ENCODE data around the gene CCDC38.
A peak's percentile ranks its signal among the peaks of the same experiment; 100 is the strongest.

CCDC38 gene

DNA sequence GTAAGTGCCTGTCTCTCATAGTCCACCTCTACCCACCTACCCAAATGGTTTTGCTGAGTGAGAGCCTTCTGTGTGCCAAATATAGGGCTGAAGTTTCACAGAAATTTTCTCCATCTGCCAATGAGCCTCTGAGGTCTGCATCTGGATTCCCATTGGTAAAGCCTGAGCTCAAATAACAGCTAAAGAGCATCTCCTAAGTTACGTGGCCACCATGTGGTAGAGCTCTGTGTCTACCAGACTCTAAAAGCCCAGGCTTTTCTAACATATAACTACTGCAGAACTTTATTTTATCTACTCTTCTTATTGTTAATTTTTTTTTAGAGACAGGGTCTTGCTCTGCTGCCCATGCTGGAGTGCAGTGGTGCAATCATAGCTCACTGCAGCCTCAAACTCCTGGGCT, 16.7 kb upstream of the CCDC38 start:
- peak; percentile 30 for DNase-seq

DNA sequence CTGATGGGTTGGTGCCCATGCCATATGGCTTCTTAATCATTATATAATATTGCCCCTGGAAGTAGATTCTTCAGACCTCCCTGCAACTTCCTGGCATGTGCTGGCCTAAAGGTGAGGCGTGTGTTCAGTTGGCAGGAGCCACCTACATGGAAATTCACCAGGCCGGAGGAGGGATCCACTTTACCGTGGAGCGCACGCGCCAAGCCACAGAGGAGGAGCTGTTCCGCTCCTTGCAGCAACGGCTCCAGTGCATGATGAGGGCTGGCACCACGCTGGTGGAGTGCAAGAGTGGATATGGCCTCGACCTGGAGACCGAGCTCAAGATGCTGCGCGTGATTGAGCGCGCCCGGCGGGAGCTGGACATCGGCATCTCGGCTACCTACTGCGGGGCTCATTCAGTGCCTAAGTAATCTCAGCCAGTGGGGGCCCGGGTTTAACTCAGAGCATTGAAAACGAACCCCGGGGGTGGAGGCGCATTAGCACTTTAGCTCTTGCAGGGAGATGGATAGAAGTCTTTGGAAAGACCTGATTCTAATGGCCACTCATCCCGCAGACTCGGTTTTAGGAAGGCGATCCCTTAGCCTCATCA, 14.2 kb upstream of the CCDC38 start:
- no peak for DNase-seq

DNA sequence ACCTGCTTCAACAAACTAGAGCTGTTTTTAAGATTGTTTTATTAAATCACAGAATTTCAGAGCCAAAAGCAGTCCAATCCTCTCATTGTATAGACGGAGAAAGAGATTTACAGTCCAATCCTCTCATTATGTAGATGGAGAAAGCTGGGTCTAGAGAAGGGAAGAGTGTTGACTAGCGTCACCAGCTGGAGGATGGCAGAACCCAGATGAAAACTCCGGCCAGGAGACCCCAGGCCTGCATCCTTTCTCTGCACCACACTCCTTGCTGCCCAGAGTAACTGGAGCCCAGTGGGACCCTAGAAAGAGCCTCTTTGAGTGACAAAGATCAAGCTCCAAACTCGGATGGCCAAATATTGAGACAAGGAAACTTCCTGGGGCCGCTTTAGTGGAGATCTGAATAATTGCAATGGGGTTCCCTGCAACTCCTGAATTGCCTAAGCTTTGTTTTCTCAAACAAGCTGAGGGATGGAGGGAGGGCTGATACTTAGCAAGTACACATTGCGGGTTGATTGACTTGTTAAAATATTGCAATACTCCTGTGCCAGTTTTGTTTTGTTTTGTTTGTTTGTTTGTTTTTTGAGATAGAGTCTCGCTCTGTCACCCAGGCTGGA, 13.2 kb upstream of the CCDC38 start:
- DNase-seq = no peak

DNA sequence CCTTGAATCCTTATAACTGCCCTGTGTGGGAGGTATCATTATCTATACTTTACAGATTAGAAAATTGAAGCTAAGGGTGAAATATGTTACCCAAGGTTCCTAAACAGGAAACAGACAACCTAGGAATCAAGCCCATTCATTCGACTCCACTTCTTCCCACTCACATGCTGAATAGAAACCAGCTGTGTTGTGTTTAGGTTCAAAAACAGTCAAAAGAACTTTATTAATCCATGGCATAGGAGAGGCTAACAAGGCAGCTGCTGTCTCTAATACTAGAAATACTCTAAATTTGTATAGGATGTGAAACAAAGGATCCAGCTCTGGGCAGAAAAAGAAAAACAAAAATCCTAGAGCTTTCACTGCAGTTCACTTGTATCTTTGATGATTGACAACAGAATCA, 10.6 kb upstream of the CCDC38 start:
- DNase-seq = no peak

DNA sequence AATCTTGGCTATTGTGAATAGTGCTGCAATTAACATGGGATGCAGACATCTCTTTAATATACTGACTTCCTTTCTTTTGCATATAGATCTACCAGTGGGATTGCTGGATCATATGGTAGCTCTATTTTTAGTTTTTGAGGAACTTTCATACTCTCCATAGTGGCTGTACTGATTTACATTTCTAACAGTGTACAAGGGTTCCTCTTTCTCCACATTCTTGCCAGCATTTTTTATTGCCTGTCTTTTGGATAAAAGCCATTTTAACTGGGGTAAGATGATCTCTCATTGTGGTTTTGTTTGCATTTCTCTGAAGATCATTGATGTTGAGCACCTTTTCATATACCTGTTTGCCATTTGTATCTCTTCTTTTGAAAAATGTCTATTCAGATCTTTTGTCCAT, 9.1 kb upstream of the CCDC38 start:
- DNase-seq = no peak

DNA sequence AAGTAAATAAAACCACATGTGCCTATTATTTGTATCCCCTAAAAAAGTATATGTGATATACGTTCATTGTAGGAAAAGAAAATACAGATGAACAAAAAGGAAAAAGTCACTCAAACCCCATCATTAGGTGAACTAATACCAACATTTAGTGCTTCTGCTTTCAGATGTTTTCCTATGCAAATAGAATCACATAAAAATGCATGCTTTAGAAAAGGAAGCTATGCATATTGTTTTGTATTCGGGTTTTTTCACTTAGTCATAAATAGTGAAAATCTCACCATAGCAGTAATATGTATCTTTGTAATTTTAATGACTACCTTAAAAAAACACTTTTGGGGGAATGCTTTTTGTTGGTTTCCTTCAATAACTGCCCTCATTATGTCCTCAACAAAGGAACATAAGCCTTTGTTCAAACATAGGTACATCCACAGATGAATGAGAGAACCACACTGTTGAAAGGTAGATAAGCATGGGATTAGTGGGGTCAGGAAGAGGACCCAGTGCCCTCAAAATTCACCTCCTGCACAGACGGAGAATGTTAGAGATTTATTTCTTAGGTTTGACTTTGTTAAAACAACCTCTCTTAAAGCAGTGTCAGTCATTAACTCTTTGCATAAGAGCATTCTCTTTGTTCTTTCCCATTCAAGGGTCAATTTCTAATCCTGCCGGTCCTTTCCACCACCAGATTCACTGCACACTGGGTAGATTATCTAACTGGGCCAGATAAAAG, 7.2 kb upstream of the CCDC38 start:
- no peak for DNase-seq

DNA sequence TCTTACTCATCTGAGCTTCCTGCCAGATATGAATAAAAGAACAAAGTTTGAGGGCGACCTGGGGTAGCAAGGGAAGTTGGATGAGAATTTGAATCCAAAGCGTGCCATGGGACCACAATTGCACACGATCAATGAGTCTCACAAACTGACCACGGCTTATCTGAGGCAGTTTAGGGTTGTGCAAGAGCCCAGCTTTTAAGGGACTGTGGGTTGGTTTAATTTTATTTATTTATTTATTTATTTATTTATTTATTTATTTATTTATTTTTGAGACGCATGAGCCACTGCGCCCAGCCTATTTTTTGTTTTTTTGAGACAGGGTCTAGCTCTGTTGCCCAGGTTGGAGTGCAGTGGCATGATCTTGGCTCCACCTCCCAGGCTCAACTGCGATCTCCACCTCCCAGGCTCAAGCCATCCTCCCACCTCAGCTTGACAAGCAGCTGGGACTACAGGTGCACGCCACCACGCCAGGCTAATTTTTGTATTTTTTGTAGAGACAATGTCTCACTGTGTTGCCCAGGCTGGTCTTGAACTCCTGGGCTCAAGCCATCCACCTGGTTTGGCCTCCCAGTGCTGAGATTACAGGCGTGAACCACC, 1.8 kb upstream of the CCDC38 start:
- DNase-seq = no peak

DNA sequence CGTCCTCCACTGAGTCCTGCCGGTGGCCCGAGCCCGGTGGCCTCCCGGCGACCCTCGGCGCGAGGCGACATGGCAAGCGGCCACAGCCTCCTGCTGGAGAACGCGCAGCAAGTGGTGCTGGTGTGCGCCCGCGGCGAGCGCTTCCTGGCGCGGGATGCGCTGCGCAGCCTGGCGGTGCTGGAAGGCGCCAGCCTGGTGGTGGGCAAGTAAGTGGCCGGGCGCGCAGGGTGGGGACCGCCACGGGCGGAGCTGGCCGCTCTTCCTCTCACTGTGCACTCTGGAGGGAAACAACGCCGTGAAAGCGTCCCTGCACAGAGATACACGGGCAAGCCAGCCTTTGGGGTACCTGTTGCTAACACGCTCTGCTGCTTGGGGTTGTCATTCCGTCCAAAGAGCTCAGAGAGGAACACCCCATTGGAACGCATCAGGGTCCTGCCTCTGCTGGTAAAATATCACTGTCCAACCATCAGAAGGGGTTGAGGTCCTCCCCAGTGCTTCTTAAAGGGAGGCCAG, 972 bp upstream of the CCDC38 start, which contains the start of gene AMDHD1:
Gene AMDHD1 (plus strand): TSS at position 2 of the 513 bp plus-strand sequence. CDS start 68 bp downstream, at position 70.
- peak; percentile 73 for DNase-seq

DNA sequence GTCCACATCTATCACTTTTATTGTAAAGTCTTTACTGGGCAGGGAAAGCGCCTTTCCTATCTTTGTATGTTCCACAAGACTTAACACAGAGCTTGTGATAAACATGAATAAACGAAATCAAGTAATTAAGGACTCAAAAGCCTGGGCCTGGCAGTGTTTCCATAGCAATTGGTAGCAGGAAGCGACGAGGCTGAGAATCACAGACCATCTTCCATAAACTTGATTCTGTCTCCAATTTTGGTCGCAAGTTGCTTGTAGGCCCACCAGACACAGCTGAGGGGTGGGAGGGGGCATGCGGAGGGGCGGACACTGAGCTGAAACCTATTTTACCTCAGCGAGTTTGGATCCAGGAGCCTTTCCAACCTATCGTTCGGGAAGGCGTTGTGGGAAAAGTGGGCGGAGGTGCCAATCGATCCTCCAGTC, 302 bp downstream of the CCDC38 start:
- DNase-seq = no peak

DNA sequence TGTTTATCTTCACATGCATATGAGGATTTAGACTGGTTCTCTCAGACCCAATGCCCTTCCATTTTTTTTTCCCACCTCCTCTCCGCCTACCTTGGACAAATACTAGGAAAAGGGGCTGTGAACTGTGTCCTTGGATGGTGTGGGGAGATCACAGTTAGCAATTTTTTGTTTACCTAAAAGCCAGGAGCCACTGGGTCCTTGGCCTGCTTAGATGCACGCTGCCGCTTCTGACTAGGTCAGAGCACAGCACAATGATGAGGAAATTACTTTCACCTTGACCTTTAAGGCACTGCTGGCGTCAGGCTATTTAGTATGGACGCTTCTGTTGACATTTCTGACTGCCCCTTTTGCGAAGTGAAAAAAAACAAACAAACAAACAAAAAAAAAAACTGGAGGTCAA, 1.9 kb downstream of the CCDC38 start:
- DNase-seq = no peak

DNA sequence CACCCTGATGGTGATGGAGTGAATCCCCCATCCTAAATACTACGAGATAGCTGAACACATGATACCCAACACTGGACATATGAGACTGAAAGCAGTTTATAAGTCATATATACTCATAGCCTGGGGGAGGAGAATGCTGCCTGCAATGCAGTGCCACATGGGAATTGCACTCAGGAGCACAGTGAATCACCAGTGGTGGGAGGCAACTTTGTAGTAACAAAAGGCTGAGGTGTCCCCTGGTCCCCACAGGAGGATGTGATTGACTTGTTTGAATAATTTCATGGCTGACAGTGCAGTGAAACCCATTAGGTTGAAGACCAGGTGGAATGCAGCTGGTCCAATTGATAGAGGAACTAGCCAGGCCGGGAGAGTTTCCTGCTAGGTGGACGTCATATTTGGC, 20.2 kb downstream of the CCDC38 start:
- no peak for DNase-seq

DNA sequence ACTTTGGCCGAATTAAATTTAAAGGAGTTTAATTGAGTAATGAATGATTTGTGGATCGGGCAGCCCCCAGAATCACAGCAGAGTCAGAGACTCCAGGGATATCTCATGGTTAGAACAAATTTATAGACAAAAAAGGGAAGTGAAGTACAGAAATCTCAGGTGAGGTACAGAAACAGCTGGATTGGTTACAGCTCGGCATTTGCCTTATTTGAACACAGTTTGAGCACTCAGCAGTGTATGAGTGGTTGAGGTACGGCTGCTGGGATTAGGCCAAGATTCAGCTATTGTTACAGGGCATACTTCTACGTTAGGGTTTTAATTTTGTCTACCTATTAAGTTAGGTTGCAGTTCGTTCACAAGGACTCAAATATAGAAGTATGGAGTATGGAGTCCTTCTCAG, 23.3 kb downstream of the CCDC38 start:
- DNase-seq = peak; percentile 60

DNA sequence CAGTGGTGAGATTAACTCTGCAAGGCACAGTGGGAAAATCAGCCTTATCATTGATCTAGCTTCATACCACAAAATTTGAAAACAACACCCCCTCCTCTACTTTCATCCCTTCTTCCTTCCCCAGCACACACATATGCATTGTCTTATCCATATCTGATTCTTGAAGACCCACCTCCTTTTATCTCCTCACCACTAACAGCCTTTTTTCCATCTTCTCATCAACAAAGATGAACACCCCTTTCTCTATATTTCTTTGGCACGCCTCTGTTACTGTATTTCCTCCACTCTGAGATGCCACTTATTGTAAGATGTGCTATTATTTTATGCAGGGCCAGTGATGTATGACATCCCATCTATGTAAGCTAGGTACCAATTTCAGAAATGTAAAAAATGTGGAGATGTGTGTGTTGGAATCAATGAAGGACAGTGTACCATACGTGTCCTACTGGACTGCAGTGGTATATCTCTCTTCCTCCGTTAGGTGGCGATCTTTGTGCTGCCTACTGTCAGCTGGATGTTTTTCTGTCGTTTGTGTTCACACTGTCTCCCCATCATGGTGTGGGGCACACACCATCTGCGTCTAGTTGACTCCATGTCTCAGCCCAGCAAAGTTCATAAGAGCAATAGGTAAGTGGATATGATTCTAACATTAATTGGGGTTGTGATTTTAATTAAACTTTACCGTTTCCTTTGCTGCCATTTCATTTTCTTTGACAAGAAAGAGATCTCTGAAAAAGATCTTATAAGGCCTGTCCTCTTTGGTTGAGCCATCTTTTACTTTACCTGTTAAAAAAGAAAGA, 24.0 kb downstream of the CCDC38 start:
- DNase-seq = peak; percentile 73

DNA sequence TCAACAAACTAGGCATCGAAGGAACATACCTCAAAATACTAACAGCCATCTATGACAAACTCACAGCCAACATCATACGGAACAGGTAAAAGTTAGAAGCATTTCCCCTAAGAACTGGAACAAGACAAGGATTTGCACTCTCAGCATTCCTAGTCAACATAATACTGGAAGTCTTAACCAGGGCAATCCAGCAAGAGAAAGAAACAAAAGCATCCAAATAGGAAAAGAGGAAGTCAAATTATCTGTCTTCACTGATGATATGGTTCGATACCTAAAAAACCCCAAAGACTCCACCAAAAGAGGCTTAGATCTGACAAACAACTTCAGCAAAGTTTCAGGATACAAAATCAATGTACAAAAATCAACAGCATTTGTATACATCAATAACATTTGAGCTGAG, 32.5 kb downstream of the CCDC38 start:
- DNase-seq = no peak

DNA sequence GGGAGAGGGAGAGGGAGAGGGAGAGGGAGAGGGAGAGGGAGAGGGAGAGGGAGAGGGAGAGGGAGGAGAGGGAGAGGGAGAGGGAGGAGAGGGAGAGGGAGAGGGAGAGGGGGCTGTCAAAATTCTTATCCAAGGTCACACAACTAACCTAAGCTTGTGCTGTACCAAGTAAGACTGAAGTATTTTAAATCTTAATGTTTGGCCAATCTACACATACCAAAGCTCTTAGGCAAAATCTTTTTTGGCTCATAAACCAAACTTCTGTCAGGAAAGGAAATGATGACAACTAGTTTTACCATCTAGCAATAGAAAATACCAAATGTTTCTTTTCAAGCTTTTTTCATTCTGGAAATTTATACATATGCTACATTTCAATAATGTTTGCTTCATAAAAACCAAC, 33.8 kb downstream of the CCDC38 start:
- no peak for DNase-seq

DNA sequence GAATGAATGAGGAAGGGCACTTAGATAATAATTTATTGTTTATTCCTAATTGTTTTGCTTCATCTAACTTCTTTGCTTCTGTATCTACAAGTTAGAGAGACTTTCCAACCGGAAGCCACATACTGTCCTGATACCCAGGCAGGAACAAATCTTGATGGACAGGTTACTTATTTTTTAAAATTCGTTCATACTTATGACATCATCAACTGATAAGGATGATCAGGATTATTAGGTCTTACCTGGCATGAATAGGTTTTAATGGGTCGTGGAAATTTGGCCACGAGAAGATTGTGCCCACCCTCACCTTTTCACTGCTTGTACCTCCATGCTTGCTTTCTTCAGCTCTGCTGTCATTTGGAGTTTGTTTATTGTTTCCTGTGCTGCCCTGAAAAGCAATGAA, 44.3 kb downstream of the CCDC38 start:
- DNase-seq = no peak

DNA sequence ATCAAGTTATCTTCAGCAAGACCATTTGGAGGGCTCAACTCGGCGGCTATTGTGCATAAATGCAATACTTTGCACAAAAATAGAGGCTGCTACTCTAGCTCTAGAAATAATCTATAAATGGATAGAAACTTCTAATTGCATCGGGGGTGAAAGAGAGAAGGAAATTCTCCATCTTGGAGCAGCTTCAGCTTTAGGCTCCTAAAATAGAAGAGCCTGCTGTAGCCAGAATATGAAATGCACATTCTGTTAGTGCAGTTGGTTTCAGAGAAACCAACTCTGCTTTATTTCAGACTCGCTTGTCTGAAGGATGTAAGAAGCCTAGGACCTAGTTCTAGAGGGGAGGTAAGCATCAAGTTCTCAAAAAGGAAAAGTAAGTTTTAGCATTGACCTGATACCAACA, 45.6 kb downstream of the CCDC38 start:
- no peak for DNase-seq

DNA sequence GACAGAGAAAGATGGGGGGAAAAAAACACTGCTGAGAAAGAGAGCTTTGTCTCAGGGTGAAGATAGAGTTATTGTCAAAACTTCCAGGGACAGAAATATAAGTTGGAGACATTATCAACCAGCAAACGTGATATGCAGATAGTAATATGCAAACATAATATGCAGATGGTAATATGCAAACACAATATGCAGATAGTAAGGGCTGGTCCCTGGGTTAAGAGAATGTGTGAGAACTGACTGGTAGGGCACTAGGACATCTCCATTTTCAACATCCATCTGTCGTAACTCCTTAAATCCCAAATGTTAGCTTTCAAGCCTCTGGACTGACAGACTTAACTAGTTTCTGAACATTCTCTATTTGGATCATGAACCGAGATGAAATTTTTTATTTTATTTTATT, 51.5 kb downstream of the CCDC38 start:
- no peak for DNase-seq

DNA sequence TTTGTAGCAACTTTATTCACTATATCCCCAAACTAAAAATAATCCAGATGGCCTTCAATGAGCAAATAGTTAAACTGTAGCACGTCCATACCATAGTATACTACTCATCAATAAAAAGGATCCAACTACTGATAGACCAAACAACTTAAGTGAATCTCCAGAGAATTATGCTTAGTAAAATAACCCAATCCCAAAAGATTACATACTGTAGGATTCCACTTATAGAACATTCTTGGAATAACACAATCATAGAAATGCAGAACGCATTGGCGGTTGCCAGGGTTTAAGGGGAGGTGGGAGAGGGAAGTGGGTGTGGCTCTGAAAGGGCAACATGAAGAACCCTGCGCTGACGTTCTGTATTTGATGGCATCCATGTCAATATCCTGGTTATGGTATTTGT, 55.1 kb downstream of the CCDC38 start:
- DNase-seq = no peak

DNA sequence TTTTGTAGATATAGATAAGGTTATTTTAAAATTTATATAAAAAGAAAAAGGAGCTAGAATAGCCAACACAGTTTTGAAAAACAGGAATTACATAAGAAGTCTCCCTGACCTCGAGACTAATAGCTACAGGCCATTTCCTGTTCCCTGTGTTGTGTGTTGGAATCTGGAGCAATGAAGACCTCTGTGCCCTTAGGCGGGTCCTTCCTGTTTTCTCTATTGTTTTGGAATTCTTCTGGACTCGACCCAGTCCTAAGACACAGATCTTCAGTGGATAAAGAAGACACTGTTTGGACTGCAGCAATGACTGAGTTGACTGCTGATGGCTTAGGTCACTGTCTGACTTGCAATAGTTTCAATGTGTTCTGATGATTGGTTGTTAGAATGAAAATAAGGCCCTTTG, 57.4 kb downstream of the CCDC38 start:
- no peak for DNase-seq

DNA sequence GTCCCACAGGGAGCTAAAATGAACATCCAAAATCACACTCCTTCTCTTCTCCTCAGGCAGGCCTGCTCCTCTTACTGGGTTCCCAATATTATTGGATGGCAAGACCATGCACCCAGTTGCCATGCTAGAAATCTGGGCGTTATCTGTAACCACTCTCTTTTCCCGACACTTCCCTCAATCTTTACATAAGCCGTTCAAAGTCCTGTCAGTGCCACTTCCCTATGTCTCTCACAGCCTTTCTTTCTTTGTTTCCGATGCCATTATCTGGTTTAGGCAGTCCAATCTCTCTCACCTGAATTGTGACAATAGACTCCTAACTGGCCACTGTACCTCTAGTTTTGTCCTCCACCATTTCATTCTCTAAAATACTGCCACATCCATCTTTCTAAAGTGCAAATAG, 59.5 kb downstream of the CCDC38 start:
- DNase-seq = no peak

DNA sequence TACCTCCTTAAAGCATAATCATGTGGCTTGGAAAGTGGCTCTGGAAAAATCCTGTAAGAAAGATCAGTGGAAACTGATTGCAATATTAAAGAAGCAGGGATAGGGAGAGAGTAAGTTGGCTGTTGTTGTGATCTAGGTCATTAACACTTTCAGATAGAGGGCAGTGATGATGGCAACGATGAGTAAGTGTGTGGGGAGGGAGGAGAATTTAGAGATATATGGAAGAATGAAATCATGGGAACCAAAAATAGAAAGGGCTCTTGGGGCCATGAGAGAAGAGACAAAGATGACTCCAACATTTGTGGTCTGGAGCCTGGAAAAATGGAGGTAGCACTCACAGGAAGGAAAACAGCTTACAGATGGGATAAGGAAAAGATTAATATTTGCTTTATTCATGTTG, 60.3 kb downstream of the CCDC38 start:
- no peak for DNase-seq

All from RPMI8226 (cell line).